OCI-LY3 (cell line): ENCODE measurements around the gene CALHM3.

Experiments used
- EZH2phosphoT487 ChIP-seq: fragments of 200-600 bp; shearing (Covaris generic); IDR thresholded peaks from 2 replicates; pipeline ENCODE4 v1.6.1; 2018; ENCODE audit warnings: antibody characterized with exemption, mixed run types, low read depth
- TF ChIP-seq, protein P1 (sequence below): fragments of 200-600, 300-600 bp; sonication (generic); IDR thresholded peaks from 2 replicates; pipeline ENCODE4 v1.5.1; 2014; ENCODE audit warnings: antibody characterized with exemption, low read length, low read depth

DNA sequence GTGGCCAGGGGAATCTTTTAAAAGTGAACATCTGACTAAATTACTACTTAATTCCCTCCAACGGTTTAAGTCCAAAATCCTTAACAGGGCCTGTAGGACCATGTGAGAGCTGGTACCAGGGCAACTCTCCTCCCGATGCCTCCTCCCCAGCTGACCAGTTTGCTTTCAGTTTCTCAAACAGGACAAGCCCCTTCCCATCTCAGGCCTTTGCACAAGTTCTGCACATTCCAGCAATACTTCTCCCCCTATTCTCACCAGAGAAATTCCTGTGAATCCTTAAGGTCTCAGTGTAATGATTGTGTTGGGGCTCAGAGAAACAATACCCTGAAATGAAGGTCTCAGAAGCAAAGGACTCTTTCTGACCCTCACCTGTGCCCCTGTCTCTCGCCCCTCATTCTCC lies 12.3 kb downstream of the CALHM3 start:
- TF ChIP-seq, protein P1, sequence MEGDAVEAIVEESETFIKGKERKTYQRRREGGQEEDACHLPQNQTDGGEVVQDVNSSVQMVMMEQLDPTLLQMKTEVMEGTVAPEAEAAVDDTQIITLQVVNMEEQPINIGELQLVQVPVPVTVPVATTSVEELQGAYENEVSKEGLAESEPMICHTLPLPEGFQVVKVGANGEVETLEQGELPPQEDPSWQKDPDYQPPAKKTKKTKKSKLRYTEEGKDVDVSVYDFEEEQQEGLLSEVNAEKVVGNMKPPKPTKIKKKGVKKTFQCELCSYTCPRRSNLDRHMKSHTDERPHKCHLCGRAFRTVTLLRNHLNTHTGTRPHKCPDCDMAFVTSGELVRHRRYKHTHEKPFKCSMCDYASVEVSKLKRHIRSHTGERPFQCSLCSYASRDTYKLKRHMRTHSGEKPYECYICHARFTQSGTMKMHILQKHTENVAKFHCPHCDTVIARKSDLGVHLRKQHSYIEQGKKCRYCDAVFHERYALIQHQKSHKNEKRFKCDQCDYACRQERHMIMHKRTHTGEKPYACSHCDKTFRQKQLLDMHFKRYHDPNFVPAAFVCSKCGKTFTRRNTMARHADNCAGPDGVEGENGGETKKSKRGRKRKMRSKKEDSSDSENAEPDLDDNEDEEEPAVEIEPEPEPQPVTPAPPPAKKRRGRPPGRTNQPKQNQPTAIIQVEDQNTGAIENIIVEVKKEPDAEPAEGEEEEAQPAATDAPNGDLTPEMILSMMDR, result no peak
- no peak for TF ChIP-seq EZH2phosphoT487
